GM19035 (cell line): ENCODE measurements around the gene KDM3A.
"Not testable (repeated sequence)": the region's sequence is repeated elsewhere in the genome, so short reads cannot be mapped to it uniquely, and the experiment has no call there.

ENCODE experiments used
- ATAC-seq: cut with Tn5 transposase; IDR thresholded peaks from one replicate; pipeline ENCODE4 v1.9.1; 2021; ENCODE audit not compliant: unreplicated experiment

KDM3A gene

DNA sequence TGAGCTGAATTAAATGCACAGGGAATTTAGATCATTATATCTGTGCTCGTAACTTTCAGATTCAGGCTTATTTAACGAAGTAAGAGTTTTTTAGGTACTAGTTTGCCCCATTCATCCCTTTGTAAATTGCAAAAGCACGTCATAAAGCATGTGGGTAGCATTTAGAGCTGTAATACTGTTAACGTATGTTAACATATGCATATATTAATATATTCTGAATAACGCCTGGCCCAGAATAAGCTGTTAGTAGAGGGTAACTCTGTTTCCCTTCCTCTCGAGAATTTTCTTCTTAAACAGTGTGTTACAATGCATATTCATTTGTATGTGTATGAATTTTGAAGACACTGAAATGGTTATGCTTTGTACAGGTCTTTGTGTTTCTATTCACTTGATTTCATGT lies 30.5 kb downstream of the KDM3A start:
- no peak for ATAC-seq

DNA sequence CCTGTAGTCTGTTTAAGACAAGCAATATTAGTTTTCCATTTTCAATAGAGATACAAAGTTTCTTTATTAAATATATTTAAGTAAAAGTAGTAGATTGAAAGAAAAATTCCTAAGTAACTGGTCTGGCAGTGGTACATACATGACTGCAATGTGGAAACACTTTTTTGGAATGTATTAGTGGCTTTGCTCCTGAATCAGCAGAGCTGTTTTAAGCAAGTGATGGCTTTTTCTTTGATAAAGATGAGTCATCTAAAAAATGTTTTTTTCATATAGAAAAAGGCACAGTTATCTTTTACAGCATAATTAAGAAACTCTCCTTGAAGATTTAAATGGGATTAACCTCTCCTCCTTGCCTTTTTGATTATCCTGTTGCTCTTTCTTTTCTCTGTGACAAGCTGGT lies 34.9 kb downstream of the KDM3A start:
- no peak for ATAC-seq

DNA sequence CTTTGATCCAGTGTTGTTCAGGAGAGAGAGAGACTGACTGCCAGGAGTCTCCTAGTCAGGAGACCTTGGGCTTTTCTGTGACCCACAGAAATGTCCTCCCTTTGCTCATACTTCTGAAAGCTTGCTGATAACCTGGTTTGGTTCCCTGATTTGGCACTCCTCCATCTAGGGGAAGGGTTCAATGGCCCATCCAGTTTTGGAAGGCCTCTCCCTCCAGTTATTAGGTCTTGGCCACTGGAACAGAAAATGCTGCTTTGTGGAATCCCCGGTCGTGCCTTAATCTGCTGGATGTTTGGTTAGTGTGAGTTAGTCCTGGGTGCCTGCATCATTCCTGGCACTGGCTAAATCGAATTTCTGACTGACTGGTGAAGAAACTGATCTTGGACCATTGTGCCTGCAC lies 35.7 kb downstream of the KDM3A start:
- no peak for ATAC-seq

DNA sequence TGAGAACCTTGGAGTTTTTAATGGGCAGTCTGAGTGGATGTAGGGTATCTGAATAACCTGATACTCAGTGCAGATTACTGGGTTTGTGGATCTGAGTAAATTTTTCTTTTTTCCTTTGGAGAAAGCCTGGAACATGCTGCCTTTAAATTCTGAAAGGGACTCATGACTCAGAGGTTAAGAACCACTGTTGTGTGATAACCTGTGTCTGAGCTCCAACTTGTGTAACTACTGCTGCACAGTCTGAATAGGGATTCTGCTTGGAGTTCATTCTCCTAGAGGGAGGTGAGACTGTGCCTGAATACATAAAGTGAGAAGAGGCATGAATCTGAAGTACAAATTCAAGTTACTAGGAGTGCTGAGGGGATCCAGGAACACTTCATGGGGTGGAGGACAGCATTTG lies 36.2 kb downstream of the KDM3A start:
- no peak for ATAC-seq

DNA sequence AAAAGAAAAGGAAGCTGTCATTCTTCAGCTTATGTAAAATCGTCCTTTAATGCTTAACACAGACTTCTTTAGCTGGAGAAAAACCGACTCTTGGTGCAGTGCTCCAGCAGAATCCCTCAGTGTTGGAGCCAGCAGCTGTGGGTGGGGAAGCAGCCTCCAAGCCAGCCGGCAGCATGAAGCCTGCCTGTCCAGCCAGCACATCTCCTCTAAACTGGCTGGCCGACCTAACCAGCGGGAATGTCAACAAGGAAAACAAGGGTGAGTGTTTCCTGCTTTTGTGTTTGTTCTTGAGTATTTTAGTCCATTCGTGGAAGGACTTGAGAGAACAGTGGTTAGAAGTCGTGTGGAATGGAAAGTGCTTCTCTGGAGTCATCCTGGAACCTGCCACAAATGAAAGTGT lies 38.9 kb downstream of the KDM3A start:
- ATAC-seq: no peak

DNA sequence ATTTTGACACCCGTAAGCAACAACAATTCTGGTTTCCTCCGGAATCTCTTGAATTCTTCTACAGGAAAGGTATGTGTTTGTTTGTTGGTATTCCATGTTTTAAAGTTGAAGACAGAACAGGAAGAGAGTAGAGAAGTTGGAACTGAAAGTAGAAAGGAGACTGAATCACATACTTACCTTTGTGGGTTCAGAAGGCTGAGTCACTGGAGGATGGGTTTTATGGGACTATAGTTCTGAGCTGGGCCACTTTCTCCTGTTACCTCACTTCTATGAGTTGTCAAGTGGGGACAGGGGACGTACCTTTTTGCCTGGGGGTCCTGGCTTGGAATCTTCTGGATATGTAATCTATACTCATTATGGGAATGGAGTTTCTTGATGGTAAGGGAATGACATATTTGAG lies 40.9 kb downstream of the KDM3A start:
- ATAC-seq: no peak

DNA sequence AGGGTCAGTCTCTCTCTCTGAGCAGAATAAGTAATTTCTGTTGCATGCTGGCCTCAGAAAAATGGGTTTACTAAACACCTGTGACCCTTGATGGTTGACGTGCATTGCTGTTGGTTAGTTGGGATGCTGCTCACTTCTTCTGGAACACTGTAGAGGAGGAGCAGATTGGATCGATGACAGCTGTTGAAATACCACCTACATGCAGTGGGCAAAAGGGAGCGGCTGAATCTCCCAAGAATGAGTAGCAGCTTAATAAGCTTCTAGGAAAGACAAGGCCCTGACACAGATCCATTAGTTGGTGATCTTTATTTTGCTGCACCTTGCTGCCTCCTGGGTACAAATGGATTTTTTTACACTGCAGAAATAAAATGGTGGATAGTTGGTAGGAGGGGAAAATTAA lies 43.2 kb downstream of the KDM3A start:
- ATAC-seq: no peak

DNA sequence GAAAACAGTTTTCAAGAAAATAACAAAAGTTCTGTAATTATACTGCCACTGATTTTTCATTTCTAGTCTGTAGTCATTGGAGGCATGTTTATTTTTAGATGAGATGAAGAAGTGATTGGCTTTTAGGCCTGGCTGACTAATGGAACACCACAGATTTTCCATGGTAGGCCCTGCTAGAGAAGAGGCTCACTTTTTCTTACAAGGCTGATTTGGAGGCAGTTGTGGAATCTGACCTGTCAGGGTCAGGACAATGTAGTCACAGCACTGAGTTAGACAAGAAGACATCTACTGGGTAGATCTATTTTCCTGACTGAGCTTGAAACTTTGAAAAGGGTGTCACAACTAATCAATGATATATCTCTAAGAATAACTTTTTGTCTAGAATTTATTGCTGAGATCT lies 43.9 kb downstream of the KDM3A start:
- no peak for ATAC-seq

DNA sequence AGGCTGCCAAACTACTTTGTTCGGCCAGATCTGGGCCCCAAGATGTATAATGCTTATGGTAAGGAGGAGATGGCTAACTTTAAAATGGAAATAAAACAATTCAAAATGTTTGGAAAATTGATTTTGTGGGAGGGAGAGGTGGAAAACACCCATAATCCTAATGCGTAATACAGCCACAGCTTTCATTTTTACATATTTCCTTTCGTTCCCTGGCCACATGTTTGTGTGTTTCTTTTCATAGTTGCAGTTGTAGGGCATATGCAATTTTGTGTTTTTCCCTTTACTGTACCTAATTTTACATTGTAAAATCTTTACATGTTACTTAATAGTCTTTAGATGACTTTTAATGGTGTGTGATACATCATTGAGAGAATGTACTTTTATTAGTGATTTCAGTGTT lies 44.6 kb downstream of the KDM3A start:
- no peak for ATAC-seq

DNA sequence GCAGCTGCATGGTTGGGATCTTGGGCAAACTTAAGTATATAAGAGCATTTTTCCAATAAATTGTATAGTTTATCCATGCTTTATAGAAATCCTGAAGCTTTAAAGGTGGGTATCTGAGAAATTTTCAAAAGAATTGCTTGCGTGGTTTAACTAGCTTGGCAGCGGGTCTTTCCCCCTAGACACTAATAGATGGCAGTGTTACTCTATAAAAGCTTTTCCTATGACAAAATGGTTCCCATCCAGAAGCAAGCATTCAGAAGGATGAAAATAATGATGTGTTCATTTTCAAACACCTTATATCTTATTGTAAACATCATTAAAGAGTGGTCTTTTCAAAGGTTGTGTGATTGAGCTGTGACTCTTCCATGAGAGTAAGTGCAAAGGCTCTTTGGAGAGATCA lies 45.9 kb downstream of the KDM3A start:
- no peak for ATAC-seq

DNA sequence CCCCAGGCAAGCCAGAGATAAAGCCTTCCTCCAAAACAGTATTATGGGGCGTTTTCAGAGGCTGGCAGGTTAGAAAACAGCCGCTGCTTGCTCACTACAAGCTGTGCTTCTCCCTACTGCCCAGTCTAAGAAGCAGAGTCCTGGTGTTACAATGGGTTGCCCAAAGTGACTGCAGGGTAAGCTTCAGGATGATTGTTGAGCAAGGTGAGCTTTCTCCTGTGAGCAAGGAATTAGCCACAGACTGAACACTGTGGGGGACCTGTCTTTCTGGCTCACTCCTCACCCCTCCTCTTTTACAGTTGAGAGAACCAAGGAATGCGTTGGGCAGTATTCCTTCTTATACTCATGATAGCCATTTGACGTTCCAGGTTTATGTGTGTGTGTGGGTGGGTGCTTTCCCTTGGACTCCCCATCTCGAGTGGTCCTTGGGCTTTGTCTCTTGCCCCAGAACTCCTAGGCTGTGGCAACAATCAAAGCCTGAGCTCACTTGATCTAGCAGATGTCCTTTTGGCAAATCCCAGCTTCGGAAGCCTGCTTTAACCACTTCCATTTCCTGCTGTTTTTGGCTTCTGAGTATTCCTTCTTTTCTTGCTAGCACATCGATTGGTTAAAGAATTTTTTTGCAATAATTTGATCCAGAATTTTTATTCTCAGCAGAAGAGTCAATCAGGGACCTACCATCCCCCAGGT lies 47.5 kb downstream of the KDM3A start:
- ATAC-seq: no peak

DNA sequence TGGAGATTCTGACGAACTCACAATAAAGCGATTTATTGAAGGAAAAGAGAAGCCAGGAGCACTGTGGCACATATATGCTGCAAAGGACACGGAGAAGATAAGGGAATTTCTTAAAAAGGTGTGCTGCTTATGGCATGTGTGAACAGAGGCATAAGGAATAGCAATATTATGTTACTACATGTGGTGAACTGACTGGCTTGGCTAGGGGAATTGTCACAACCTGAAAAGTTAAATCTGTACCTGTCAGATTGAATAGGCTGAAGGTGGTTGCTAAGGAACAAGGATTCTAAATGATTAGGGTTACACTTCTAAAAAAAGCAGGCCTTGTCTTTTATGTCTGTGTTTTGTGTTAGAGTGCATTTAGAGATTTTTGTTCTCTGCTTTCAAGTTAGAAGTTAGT lies 48.4 kb downstream of the KDM3A start:
- ATAC-seq: no peak

DNA sequence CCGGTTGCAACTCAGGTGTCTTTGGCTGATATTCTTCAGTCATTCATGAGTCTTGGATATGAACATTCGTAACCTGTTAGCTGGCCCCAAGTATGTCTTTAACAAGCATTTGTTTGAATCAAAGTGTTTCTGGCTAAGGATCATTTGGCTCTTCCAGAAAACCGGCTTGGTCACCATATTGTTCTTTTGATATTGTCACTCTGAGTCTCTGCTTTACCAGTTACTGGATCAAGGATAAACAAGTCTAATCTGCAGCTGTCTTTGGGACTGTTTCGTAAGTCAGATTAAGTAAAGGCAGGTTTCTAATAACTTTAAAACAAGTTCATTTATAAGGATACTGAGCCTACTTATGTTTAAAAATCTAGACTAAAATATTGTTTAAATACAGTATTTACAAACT lies 49.1 kb downstream of the KDM3A start:
- no peak for ATAC-seq

DNA sequence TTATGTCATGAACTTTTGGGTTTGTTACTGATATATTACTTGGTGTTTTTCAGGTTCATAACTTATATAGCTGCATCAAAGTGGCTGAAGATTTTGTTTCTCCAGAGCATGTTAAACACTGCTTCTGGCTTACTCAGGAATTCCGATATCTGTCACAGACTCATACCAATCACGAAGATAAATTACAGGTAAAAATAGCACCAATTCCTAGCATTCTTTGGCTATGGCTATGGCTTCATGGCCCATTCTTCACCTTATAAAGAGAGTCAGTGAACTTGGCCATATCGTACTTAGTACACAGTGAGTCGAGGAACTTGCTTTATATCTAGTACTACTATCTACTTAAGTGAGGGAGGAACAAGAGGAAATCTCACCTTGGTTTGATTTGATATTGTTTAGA lies 49.9 kb downstream of the KDM3A start:
- no peak for ATAC-seq

DNA sequence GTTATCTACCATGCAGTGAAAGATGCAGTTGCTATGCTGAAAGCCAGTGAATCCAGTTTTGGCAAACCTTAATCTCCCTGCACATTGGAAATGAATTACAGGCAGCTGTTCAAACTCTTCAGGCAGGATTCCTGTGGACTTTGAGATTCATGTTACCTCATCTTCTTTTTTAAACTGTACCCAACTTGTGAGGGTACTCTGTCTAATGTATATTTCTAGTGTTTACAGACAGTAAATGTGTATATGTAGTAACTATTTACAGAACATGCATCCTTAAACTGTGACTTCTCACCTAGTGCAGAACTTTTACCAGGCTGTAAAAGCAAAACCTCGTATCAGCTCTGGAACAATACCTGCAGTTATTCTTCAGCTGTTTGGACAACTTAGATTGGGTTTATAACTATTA lies 50.9 kb downstream of the KDM3A start:
- ATAC-seq: no peak

DNA sequence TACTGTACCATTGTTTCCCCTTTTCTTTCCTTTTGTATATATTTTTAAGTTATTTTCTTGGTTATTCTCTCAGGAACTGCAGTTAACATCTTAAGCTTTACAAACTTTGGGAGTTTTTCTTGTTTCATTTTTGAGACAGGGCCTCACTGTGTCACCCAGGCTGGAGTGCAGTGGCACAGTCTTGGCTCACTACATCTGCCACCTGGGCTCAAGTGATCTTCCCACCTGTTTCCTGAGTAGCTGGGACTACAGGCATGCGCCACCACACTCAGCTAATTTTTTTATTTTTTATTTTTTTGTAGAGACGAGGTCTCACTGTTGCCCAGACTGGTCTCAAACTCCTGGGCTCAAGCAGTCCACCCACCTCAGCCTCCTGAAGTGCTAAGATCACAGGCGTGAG lies 55.2 kb downstream of the KDM3A start:
- not testable (repeated sequence) for ATAC-seq

DNA sequence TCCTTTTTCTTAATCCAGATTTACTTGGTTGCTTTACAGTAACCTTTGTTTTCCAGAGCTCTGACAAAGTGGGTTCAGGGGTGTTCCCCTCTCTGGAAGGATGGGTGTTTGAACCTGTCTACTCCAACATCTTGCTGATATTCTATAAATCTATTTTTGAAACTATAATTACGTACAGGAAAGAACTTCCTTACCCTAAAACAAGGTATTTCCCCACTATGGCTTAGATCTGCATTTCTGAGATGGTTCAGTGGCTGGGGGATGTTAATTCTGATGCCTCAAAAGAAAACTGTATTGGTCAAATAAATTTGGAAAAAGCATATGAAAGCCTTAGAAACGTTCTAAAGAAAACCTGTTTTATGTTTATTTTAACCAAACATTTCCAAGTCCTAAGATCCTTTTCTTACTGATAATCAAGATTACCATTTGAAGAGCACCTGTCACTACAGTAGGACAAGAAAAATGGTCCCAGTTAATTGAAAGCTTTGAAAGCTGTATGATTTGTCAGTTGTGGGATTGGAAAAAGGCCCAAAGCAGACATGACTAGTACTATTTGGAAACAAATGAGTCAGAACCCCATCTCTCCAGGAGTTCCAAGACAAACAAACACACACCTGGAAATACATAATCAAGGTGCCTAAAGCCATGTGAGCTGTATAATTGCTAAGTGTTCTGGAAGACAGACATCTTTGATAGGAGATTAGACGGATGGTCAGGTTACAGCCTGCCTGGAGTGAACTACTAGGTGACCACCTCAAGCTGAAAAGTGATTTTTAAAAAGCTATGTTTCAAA lies 57.5 kb downstream of the KDM3A start:
- no peak for ATAC-seq

DNA sequence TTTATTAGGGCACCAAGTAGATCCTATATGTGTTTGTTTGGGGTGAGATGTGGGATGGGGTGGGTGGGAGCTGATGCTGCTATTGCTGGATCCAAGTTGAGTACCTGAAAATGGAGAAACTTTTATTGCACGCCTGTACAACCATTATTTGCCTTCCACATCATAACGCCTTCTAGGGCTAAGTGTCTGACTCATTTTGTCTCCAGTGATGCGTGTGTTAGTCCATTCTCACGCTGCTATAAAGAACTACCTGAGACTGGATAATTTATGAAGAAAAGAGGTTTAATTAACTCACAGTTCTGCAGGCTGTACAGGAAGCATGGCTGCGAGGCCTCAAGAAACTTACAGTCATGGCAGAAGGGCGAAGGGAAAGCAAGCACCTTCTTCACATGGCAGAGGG lies 58.2 kb downstream of the KDM3A start:
- ATAC-seq: no peak

DNA sequence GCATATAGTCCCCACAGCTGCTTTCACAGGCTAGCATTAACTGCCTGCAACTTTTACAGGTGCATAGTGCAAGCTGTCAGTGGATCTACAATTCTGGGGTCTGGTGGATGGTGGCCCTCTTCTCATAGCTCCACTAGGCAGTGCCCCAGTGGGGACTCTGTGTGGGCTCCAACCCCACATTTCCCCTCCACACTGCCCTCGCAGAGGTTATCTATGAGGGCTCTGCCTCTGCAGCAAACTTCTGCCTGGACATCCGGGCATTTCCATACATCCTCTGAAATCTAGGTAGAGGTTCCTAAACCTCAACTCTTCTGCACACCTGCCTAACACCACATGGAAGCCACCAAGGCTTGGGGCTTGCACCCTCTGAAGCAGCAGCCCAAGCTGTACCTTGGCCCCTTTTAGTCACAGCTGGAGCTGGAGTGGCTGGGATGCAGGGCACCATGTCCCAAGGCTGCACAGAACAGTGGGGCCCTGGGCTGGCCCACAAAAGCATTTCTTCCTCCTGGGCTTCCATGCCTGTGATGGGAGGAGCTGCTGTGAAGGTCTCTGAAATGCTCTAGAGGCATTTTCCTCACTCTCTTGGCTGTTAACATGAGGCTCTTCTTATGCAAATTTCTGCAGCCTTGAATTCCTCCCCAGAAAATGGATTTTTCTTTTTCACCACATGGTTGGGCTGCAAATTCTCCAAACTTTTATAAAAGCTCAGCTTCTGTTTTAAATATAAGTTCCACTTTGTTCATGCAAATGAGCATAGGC lies 59.3 kb downstream of the KDM3A start:
- no peak for ATAC-seq

DNA sequence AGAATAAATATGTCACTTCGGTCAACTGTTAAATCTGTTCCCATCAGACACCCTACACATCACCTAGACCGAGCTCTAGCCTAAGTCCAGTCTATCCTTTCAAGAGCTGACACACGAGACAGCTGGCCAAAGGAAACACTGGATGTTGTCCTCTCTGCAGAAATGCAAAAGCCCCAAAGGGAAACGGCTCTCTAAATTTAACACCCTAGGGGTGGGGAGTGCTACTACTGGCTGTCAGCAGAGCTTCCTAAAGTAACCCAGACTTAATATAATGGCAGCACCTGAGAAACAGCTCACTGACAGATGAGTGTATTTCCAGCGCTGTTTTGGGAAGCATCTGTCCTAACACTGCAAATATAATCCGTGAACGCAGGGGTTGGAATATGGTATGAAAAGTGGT lies 66.4 kb downstream of the KDM3A start:
- no peak for ATAC-seq

DNA sequence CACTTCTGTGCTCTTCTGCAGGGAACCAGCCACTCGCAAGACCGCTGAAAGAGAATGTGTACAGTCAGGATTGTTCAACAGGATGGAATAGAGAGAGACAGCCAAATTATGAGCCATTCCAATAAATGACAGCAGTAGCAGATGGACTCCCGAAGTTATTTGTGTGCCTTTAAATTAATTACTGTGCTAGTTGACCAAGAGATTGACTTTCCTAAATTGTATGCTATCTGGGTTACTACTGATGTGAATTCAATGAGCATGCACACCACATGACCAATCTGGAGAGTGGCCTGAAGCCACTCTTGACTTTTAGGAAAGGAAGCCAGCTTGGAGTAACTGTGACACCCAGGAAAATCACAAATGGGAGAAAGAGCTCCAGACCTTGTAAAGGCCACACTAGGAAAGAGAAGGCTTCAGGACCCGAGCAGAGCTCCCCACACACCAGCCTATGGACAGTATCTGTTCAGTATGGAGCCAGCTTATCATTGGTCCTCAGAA lies 69.3 kb downstream of the KDM3A start:
- ATAC-seq: no peak

DNA sequence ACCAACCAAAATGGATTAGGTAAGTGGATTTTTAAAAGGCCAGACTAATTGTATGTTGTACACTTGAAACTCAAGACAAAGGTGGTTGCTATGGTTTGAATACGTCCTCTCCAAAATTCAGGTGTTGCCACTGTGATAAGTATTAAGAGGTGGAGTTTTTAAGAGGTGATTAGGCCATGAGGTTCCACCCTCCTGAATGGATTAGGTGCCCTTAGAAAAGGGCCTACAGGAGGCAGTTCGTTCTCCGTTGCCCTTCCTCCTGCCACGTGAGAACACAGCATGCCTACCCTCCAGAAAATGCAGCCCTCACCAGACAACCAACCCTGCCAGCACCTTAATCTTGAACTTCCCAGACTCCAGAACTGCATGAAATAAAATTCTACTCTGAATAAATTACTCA lies 70.9 kb downstream of the KDM3A start:
- no peak for ATAC-seq
